NOMO-1 treated with dmso at 0.1 percent for 144 hours (cell line): Measurements from ENCODE around the gene MOB4.
"Not testable (repeated sequence)": the region's sequence is repeated elsewhere in the genome, so short reads cannot be mapped to it uniquely, and the experiment has no call there.

Source experiments
- DNase-seq: peaks from one replicate; lab custom pipeline; 2025; ENCODE audit not compliant: unreplicated experiment; lab: John Stamatoyannopoulos, UW

MOB4 gene

DNA sequence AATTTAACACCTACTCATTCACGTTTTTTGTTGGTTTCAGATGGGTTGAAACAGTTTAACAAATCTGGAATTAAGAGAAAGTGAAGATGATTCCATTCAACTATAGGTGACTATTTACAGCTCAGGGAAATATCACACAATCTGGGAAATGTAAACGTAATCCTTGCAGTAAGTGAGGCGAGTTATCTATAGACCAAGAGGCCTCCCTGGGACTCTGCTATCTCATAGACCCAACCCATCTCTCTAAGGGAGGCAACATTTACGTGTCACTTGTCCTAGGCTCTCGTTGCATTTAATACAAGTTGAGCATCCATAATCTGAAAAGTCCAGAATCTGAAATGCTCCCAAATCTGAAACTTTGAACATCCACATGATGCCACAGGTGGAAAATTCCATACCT, 2.0 kb upstream of the MOB4 start:
- DNase-seq: no peak

DNA sequence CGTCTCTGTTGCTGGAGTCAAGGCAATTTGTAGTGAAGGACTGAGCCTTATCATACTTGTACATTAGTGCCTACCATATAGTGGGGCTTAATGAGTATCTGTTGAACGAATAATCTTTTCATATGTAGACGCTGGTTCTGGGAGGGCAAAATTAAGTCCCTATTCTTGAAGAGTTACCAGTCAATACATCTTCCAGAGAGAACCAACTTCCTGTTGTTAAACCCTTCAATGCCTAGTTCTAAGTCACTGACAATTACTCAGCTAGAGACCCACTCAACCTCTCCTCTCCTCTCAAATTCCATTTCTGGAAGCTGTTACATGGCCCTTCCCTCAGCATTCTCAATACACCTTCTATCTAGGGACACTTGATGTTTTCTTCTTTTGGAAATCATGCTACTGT, 1.1 kb upstream of the MOB4 start:
- no peak for DNase-seq

GRCh38 chr2:197515315-197515738, 539 bp upstream of the MOB4 start:
- no peak for DNase-seq

- no peak for DNase-seq
Measured at GRCh38 chr2:197516393-197516761, 511 bp downstream of the MOB4 start.

GRCh38 chr2:197517150-197517549, 1.3 kb downstream of the MOB4 start:
- no peak for DNase-seq

DNA sequence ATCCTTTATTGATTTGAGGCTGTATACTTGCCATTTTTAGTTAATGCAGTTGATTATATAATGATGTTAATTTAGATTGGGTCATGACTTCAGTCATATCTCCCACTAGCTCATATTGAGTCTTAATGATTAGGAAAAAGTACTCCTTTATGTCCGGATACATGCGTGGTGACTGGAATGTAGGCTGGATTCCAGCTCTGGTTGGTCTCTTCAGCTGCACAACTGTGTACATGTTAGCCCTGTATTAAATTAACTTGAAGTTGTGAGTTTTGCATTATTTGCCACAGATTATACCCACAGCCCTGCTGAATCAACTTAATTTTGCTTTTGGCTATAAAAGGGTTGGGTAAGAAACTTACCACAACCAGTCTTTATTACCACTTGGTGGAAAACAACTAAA, 22.5 kb downstream of the MOB4 start:
- no peak for DNase-seq

GRCh38 chr2:197539734-197540133, 23.9 kb downstream of the MOB4 start:
- no peak for DNase-seq

GRCh38 chr2:197543206-197543605, 27.3 kb downstream of the MOB4 start:
- no peak for DNase-seq

- no peak for DNase-seq
Measured at GRCh38 chr2:197547163-197547900, 31.5 kb downstream of the MOB4 start.

DNA sequence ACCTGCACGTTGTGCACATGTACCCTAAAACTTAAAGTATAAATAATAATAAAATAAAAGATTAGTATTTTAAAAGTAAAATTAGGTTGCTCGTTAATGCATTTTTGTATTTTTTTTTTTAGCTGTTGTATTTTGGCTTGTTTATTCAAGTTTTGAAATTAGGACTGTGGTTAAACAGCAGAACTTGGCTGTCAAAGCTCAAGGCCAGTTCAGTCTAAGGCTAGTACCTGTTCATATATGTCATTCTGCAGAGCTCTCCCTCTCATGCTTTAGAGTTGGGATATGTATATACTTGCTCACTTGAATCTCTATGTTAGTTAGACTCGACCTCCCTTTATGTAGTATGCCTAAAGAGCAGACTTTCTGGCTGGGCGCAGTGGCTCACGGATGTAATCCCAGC, 32.7 kb downstream of the MOB4 start:
- DNase-seq: no peak

DNA sequence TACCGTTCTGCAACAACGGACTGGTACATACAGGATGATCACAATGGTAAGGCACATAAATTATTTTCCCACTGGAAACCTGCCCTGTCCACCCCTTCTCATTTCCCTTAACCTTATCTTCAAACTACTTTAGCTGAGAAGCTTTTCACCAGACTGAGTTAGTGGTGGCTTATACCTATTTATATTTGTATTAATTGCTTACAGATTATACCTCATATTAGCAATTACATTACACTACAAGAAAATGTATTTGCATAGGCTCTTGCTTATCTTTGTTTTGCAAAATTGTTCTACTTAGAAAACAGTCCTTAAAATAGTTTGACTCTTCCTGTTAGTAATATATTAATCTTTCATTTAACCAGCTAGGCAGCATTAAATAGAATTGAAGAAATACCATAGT, 35.4 kb downstream of the MOB4 start:
- not testable (repeated sequence) for DNase-seq

GRCh38 chr2:197555467-197555866, 39.6 kb downstream of the MOB4 start:
- no peak for DNase-seq

GRCh38 chr2:197556456-197556855, 40.6 kb downstream of the MOB4 start:
- no peak for DNase-seq

DNA sequence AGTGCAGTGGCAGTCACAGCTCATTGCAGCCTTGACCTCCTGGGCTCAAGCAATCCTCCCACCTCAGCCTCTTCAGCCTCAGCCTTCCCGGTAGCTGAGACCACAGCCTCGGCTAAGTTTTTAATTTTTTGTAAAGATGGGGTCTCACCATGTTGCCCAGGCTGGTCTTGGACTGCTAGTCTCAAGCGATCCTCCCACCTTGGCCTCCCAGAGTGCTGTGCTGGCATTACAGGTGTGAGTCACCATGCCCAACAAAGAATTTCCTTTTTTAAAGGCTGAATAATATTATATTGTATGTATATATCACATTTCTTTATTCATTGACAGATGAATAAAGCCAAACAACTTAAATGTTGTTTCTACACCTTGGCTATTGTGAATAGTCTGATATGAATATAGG, 42.5 kb downstream of the MOB4 start:
- no peak for DNase-seq

DNA sequence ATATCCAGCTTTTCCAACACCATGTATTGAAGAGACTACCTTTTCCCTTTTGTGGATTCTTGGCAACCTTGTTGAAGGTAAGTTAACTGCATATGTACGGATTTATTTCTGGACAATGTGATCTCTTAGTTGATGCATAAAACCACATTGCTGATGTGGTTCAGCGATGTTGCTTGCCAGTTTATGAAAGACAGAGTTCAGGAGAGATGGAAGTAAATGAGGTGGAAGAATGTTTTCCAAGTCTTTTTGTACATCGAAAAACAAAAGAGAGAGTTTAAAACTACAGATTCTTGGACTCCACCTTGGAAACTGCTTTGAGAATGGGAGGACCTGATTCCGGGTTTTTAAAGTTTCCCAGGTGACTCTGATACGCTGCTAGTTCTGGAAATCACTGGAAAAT, 43.8 kb downstream of the MOB4 start:
- no peak for DNase-seq

DNA sequence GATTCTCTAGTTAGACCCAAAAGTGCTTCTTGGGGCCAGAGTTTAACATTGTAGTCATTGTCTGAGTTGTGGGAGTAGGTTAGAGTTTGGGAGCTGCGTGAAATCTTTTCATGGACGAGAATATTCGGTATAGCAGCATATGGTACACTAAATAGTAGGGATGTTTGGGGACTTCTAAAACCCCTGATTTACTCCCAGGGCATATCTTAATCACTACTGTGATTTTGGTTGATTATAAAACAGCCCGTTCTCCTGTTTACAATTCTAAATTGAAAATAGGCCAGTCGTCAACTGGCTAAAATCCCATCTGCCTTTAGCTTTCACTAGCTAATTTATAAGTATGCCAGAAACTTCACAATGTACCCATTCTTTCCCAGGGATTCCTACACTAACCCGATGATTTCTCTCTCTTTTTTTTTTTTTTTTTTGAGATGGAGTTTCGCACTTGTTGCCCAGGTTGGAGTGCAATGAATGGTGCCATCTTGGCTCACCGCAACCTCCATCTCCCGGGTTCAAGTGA, 44.3 kb downstream of the MOB4 start:
- no peak for DNase-seq

DNA sequence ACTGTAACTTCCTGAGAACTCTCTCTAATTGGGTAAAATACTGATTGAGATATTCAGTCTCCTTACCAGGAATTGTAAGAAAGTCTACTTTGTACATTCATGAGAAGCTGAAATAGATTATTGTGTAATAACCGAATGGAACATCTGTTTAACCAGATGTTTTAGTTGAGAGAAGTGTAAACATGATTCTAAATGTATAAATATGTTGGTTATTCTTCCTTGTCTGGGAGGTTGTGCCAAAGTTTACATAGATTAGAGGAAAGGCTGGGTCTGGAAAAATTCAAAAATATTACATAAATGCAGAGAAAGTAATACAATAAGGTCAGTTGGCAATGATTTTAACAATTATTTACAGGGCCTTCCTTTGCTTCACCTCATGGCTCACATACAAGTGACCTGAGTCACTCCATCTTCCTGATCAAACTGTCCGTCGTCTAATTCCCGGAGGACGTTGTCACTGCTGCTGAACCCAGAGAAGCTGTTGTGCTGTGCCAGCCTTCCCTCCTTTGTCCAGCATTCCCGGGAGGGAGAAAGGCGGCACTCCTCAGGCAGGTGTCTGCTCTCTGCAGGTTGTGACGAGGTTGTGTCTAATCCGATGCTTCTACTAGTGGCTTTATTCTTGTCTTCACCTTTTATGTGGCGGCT, 55.9 kb downstream of the MOB4 start:
- DNase-seq: no peak

DNA sequence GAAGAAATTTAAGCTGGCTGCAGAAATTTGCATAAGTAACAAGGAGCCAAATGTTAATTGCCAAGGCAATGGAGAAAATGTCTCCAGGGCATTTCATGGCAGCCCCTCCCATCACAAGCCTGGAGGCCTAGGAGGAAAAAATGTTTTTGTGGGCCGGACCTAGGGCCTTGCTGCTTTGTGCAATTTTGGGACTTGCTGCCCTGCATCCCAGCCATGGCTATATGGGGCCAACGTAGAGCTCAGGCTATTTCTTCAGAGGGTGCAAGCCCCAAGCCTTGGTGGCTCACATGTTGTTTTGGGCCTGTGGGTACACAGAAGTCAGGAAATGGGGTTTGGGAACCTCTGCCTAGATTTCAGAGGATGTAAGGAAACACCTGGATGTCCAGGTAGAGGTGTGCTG, 57.7 kb downstream of the MOB4 start:
- no peak for DNase-seq

GRCh38 chr2:197575987-197576386, 60.1 kb downstream of the MOB4 start:
- no peak for DNase-seq

DNA sequence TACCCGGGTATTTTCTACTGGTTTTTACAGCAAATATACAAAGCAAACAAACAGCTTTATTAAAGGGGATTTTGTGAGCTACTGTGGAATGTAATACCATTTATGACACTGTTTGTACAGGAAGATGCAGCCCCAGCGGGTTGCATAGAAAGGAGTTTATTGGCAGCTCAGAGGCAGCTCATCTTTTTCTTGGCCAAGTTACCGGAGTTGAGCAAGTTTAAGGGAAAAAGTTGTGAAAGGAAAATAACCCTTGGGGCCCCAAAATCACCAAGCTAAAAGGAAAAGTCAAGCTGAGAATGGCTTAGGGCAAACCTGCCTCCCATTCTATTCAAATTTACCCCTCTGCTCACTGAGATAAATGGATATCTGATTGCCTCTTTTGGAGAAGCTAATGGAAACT, 60.8 kb downstream of the MOB4 start:
- no peak for DNase-seq

DNA sequence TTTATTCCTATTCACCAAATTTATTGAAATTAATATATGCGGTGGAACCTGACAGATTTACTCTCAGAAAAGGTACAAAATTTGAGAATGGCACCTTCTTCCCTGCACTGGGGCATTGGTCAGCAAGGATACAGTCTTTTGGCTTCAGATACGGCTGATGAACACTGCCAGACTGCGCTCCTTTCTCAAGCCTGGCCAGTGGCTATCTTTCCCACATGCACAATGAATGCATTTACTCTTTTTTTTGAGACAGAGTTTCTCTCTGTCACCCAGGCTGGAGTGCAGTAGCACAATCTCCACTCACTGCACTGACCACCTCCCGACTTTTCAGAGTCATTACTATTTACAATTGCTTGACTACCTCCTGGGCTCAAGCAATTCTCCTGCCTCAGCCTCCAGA, 61.6 kb downstream of the MOB4 start:
- no peak for DNase-seq

DNA sequence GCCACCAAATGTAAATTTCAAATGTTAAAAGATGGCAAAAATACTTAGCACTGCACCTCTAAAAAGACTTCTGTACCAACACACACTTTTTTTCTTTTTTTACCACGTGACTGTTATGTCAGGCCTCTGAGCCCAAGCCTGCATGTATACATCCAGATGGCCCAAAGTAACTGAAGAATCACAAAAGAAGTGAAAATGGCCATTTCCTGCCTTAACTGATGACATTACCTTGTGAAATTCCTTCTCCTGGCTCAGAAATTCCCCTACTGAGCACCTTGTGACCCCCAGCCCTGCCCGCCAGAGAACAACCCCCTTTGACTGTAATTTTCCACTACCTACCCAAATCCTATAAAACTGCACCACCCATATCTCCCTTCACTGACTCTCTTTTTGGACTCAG, 62.4 kb downstream of the MOB4 start:
- DNase-seq: not testable (repeated sequence)

- not testable (repeated sequence) for DNase-seq
Measured at GRCh38 chr2:197580166-197580565, 64.3 kb downstream of the MOB4 start.
